NT2/D1 (cell line): ENCODE measurements around the gene ARV1.

Experiments used
- SUZ12 ChIP-seq: IDR thresholded peaks from 2 replicates; pipeline ENCODE4 v1.6.1; 2011; ENCODE audit not compliant: insufficient read length, insufficient read depth; ENCODE audit errors: extremely low read depth
- YY1 ChIP-seq: IDR thresholded peaks from 2 replicates; pipeline ENCODE4 v1.6.1; 2011; ENCODE audit not compliant: insufficient read length, insufficient read depth

DNA sequence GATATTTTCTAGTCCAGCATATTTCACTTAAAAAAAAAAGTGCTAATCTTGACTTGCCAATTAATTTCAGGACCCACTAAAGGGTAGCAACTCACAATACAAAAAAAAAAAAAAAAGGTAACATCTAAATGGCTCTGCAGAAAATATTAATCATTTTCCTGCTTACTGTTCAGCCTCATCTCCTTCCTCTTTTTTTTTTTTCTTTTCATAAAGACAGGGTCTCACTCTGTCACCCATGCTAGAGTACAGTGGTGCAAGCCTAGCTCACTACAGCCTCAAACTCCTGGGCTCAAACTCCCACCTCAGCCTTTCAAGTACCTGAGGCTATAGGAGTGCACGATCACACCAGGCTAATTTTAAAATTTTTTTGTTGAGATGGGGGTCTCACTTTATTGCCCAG lies 30.6 kb upstream of the ARV1 start:
- TF ChIP-seq SUZ12 (no peak), YY1 (no peak)
